8988T (cell line): Measurements from ENCODE around the gene C1QL4.
"Not testable (repeated sequence)": the region's sequence is repeated elsewhere in the genome, so short reads cannot be mapped to it uniquely, and the experiment has no call there.

Experiments used
- DNase-seq: peaks from one replicate; pipeline ENCODE4 v3.0.0; 2011

C1QL4 gene

GRCh38 chr12:49347311-49348193 lies 10.6 kb upstream of the C1QL4 start:
- DNase-seq = peak; percentile 100

GRCh38 chr12:49346659-49347310 lies 9.8 kb upstream of the C1QL4 start, which contains the start of gene DNAJC22:
Gene DNAJC22 (plus strand): TSS chr12:49346888. CDS start chr12:49348873, 1,985 bp downstream.
- peak; percentile 49 for DNase-seq

- DNase-seq = peak; percentile 28
Measured at GRCh38 chr12:49345825-49346658, 9.1 kb upstream of the C1QL4 start.

GRCh38 chr12:49345051-49345824 lies 8.2 kb upstream of the C1QL4 start:
- DNase-seq = peak; percentile 47

- peak; percentile 35 for DNase-seq
Measured at GRCh38 chr12:49344486-49345050, 7.6 kb upstream of the C1QL4 start.

- peak; percentile 20 for DNase-seq
Measured at GRCh38 chr12:49342914-49343731, 6.1 kb upstream of the C1QL4 start.

GRCh38 chr12:49342066-49342913 lies 5.3 kb upstream of the C1QL4 start:
- peak; percentile 96 for DNase-seq

GRCh38 chr12:49341777-49342065 lies 4.7 kb upstream of the C1QL4 start:
- DNase-seq = no peak

GRCh38 chr12:49340971-49341776 lies 4.2 kb upstream of the C1QL4 start:
- DNase-seq = no peak

- DNase-seq = no peak
Measured at GRCh38 chr12:49340095-49340870, 3.3 kb upstream of the C1QL4 start.

GRCh38 chr12:49339464-49339861 lies 2.5 kb upstream of the C1QL4 start:
- no peak for DNase-seq

- DNase-seq = no peak
Measured at GRCh38 chr12:49338830-49339463, 2.0 kb upstream of the C1QL4 start.

GRCh38 chr12:49335955-49336644 lies 888 bp downstream of the C1QL4 start:
- no peak for DNase-seq

- no peak for DNase-seq
Measured at GRCh38 chr12:49335118-49335954, 1.7 kb downstream of the C1QL4 start.

- DNase-seq = no peak
Measured at GRCh38 chr12:49334681-49335080, 2.3 kb downstream of the C1QL4 start.

GRCh38 chr12:49334226-49334625 lies 2.8 kb downstream of the C1QL4 start:
- no peak for DNase-seq

- not testable (repeated sequence) for DNase-seq
Measured at GRCh38 chr12:49333778-49334177, 3.2 kb downstream of the C1QL4 start.
